NOMO-1 (cell line): Measurements from ENCODE around the gene LRMDA.
"Not testable (repeated sequence)": the region's sequence is repeated elsewhere in the genome, so short reads cannot be mapped to it uniquely, and the experiment has no call there.

Source experiments
- DNase-seq, 2 experiments: peaks; one replicate each; lab custom pipeline; 2025; ENCODE audit not compliant: unreplicated experiment in 2 of 2; lab: John Stamatoyannopoulos, UW

Gene LRMDA

DNA sequence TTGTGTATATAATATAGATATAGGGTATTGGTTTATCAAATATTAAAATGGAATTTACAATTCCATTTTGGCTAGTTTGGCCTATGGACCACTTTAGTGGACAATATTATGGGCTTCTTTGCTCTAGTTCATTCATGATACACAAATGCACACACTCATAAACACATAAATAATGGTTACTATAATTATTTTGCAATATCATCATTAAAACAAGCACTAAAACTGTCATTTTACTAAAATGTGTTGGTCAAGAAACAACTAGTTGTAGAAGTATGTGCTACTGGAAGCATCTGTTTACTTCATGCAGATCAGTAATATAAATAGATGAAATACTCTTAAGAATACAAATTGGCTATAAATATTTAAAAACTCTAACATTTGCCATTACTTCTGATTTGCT is 1131.9 kb downstream of the LRMDA start:
- no peak for DNase-seq

DNA sequence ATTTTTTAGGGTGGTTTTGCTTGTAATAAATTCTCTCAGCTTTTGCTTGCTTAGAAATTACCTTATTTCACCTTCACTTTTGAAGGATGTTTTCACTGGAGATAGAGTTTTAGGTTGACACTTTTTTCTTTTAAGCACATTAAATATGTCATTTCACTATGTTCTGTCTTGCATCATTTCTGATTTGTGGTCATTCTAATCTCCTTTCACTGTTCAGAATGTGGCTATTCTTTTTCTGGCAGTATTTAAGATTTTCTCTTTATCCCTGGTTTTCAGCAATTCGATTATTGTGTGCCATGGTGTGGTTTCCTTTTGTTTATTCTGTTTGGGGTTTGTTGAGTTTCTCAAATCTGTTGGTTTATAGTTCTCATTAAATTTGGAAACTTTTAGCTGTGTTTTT is 1140.6 kb downstream of the LRMDA start:
- no peak for DNase-seq

GRCh38 chr10:76576276-76576962 is 1145.0 kb downstream of the LRMDA start:
- no peak for DNase-seq

DNA sequence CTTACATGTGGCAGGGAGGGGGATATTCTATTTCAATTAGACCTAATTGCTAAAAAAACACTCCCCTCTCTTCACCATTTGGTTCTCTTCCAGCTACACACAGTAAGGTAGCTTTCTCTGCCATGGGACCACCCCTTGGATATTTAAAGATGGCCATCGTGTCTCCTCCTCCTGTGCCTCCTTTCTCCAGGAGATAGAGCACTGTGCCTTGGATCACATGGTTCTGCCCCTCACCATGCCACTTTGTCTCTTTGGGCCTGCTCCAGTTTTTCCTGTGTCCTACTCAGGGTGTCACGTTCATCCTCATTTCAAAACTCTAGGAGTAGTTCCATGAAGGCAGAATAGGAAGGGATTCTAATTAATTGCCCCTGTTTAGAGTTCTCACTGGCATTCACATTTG is 1146.0 kb downstream of the LRMDA start:
- no peak for DNase-seq

DNA sequence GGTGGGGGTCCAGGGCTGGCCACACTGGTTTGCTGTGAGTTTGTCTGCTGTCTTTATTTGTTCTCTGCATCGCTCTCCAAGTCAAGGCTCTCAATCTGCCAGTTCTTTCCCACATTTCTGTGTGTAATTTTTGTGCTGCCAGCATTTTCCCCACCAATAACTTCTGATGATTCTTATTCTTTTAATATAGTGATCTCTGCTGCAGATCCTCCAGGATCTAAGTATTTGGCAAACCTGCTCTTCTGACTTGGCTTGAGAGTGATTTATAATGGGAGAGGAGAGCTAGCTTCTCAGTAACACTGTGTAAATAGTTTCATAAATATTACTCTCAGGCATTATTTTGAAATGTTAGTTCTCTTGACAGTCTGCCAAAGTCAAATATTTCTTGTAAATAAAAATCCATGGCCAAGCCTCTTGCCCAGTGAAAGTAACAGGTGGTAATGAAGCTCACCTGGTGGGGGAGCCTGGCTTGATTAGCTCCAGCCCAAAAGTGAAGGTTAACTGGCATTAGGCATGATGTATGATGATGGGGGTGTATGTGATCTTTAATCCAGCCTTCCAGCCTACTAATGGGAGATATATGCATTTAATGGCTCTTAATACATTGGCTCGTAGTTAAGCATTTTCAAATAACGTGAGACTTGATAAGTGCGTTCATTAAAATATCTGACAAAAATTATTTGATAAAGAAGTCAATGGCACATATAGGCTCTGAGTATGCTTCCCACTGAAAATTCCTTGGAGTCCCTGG is 1150.3 kb downstream of the LRMDA start:
- no peak for DNase-seq

GRCh38 chr10:76582531-76582930 is 1151.1 kb downstream of the LRMDA start:
- DNase-seq: no peak

- DNase-seq: no peak
Observed at GRCh38 chr10:76583711-76584161, 1152.3 kb downstream of the LRMDA start.

DNA sequence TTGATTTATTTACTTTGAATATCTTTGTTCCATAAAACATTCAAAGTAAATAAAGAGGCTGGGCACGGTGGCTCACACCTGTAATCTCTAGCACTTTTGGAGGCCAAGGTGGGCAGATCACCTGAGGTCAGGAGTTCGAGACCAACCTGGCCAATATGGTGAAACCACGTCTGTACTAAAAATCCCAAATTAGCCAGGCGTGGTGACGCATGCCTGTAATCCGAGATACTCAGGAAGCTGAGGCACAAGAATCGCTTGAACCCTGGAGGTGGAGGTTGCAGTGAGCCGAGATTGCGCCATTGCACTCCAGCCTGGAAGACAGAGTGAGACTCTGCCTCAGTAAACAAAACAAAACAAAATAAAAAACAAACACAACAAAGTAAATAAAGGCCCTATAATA is 1153.0 kb downstream of the LRMDA start:
- not testable (repeated sequence) for DNase-seq
